ENCODE data around the gene PPFIBP1.

- no peak for TF ChIP-seq POLR2A (IDR thresholded peaks at IDR 0.05)
- TF ChIP-seq, protein P1, sequence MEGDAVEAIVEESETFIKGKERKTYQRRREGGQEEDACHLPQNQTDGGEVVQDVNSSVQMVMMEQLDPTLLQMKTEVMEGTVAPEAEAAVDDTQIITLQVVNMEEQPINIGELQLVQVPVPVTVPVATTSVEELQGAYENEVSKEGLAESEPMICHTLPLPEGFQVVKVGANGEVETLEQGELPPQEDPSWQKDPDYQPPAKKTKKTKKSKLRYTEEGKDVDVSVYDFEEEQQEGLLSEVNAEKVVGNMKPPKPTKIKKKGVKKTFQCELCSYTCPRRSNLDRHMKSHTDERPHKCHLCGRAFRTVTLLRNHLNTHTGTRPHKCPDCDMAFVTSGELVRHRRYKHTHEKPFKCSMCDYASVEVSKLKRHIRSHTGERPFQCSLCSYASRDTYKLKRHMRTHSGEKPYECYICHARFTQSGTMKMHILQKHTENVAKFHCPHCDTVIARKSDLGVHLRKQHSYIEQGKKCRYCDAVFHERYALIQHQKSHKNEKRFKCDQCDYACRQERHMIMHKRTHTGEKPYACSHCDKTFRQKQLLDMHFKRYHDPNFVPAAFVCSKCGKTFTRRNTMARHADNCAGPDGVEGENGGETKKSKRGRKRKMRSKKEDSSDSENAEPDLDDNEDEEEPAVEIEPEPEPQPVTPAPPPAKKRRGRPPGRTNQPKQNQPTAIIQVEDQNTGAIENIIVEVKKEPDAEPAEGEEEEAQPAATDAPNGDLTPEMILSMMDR (IDR thresholded peaks at IDR 0.05) = no peak
- TF ChIP-seq EP300 (IDR thresholded peaks at IDR 0.05; ENCODE audit: low read depth) = no peak
Measured at GRCh38 chr12:27560126-27560525, 36.1 kb downstream of the PPFIBP1 start.
